Measurements from ENCODE around the gene LARP6. TPM values are rescaled to one million over a fixed set of nuclear protein-coding genes. Genes with fewer than 3 reads are reported as not detected.
A peak's percentile ranks its signal among the peaks of the same experiment; 100 is the strongest.

Gene LARP6
- total and polyA plus RNA-seq, 12 donors, result 4.9 to 36.5 (median 9.6) TPM

DNA sequence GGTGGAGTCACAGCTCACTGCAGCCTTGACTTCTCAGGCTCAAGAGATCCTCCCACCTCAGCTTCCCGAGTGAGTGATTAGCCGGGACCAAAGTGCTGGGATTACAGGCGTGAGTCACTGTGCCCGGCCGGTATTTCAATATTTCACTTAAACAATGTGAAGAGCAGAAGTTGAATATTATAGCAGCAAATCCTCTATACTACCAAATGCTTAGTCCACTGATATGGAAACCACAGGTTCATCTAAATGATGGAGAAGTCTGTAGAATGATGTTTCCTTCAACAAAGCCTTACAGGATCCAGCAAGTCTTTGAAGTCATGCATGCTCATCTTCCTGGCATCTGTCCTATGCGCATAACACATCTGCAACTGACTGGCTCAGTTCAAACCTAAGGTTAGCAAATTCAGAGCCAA is 70.3 kb downstream of the LARP6 start:
- no peaks in the 10 kb centered on the region for H3K4me1 ChIP-seq (replicated peaks in 1 of 2)
- H3K27ac ChIP-seq, result no peak overlapping the region
- TF ChIP-seq POLR2A (IDR thresholded peaks at IDR 0.05), result no peak
- TF ChIP-seq, protein P1, sequence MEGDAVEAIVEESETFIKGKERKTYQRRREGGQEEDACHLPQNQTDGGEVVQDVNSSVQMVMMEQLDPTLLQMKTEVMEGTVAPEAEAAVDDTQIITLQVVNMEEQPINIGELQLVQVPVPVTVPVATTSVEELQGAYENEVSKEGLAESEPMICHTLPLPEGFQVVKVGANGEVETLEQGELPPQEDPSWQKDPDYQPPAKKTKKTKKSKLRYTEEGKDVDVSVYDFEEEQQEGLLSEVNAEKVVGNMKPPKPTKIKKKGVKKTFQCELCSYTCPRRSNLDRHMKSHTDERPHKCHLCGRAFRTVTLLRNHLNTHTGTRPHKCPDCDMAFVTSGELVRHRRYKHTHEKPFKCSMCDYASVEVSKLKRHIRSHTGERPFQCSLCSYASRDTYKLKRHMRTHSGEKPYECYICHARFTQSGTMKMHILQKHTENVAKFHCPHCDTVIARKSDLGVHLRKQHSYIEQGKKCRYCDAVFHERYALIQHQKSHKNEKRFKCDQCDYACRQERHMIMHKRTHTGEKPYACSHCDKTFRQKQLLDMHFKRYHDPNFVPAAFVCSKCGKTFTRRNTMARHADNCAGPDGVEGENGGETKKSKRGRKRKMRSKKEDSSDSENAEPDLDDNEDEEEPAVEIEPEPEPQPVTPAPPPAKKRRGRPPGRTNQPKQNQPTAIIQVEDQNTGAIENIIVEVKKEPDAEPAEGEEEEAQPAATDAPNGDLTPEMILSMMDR (IDR thresholded peaks at IDR 0.05), result no peak
- peak in 4 of 7 donors; percentile 28 to 49 (median 40) for DNase-seq
- H3K27me3 ChIP-seq, result no peaks in the 10 kb centered on the region
- WGBS, 4 donors, result 51 to 57% (median 53%) methylated on average over 6 of the region's 6 CpGs
- H3K36me3 ChIP-seq (replicated peaks in 1 of 2), result no peaks in the 10 kb centered on the region
- intact Hi-C loops (cut with DNase I), result no loop called here
- no peak overlapping the region for H3K4me3 ChIP-seq
- no peaks in the 10 kb centered on the region for H3K9me3 ChIP-seq (replicated peaks in 1 of 3)

DNA sequence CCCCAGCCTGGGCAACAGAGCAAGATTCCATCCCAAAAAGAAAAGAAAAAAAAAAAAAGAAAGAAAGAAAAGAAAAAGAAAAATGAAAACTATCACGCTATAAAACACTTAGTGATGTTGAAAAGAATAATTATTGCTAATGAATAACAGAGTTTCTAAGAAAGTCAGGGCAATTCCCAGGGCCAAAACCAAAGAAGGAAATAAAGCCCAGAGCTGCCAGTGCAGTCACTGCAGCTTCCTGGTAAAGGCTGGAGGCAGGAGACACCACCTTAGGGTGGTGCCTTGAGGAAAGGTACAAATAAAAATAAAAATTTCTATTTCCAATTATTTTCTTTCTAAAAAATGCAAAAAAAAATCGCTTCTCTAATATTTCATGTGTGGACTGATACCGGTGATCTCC is 70.9 kb downstream of the LARP6 start:
- no peak for DNase-seq
- 79 to 87% (median 82%) methylated on average over 3 of the region's 3 CpGs for WGBS, 4 donors
- TF ChIP-seq, protein P1 (IDR thresholded peaks at IDR 0.05), result no peak
- no peak for TF ChIP-seq POLR2A (IDR thresholded peaks at IDR 0.05)
- Histone ChIP-seq H3K9me3 (replicated peaks in 1 of 3) (no peaks in the 10 kb centered on the region), H3K27ac (no peak overlapping the region), H3K36me3 (replicated peaks in 1 of 2) (no peaks in the 10 kb centered on the region), H3K4me3 (no peak overlapping the region), H3K4me1 (replicated peaks in 1 of 2) (no peaks in the 10 kb centered on the region), H3K27me3 (no peaks in the 10 kb centered on the region)
- intact Hi-C loops (cut with DNase I), result no loop called here

DNA sequence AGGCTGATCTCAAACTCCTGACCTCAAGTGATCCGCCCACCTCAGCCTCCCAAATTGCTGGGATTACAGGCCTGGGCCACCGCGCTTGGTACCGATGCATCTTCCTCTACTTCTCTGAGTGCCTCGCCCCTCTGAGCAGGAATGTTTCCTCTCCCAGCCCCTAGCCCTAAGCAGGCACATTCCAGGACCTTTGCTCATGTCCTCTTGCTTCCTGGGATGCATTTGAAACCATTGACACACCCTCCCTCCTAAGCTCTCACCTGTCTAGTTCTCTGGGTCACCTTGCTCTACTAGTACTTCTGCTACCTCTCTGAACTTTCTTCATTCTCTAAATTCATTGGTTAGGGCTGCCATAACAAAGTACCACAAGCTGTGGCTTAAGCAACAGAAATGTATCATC is 72.7 kb downstream of the LARP6 start:
- Histone ChIP-seq H3K36me3 (replicated peaks in 1 of 2) (no peaks in the 10 kb centered on the region), H3K4me3 (no peak overlapping the region), H3K9me3 (replicated peaks in 1 of 3) (no peaks in the 10 kb centered on the region), H3K4me1 (replicated peaks in 1 of 2) (no peaks in the 10 kb centered on the region), H3K27ac (no peak overlapping the region), H3K27me3 (no peaks in the 10 kb centered on the region)
- 92 to 97% (median 95%) methylated on average over 5 of the region's 5 CpGs for WGBS, 4 donors
- DNase-seq, result no peak
- TF ChIP-seq POLR2A (IDR thresholded peaks at IDR 0.05), result no peak
- intact Hi-C loops (cut with DNase I), result no loop called here

Other genes starting within 250 kb of the LARP6 start
- 10 to 100 TPM; 16.7 to 53.3 (median 38.8) TPM for gene UACA, start 90.6 kb downstream of the LARP6 start, total RNA-seq
- gene UACA, start 90.6 kb downstream of the LARP6 start, polyA plus RNA-seq, result 100 to 1,000 TPM in 1 of 3 donors, 10 to 100 TPM in 2; 27.3 to 186 (median 87.8) TPM
- 1 to 10 TPM; 1.2 to 5.6 (median 3.8) TPM for gene THAP10, start 38.3 kb upstream of the LARP6 start, total RNA-seq
- gene THAP10, start 38.3 kb upstream of the LARP6 start, polyA plus RNA-seq, result 1 to 10 TPM in 2 of 3 donors, under 1 TPM in 1; 0.97 to 4.0 (median 1.1) TPM
- gene LRRC49, start 38.7 kb upstream of the LARP6 start, total RNA-seq, result 10 to 100 TPM in 3 of 9 donors, 1 to 10 TPM in 6; 4.4 to 14.9 (median 7.4) TPM
- 10 to 100 TPM in 1 of 3 donors, 1 to 10 TPM in 2; 8.1 to 12.5 (median 8.7) TPM for gene LRRC49, start 38.7 kb upstream of the LARP6 start, polyA plus RNA-seq

Measured in adrenal gland (tissue), 12 donors.